IPS-18c (cell line): Measurements from ENCODE around the gene PFDN1.

ENCODE experiments used
- H3K4me3 ChIP-seq: 2 replicates; pipeline ENCODE4 v1.7.0; 2013; ENCODE audit warnings: low read depth, mild to moderate bottlenecking, low read length, moderate library complexity; ENCODE audit not compliant: insufficient read depth
- H3K9me3 ChIP-seq: one replicate; pipeline ENCODE4 v1.6.1; 2013; ENCODE audit warnings: mild to moderate bottlenecking, low read length, moderate library complexity; ENCODE audit not compliant: control insufficient read depth, insufficient read depth

Gene PFDN1

GRCh38 chr5:140311011-140311467 lies 8.1 kb upstream of the PFDN1 start:
- Histone ChIP-seq H3K4me3 (no peak overlapping the region), H3K9me3 (no peaks in the 10 kb centered on the region)

DNA sequence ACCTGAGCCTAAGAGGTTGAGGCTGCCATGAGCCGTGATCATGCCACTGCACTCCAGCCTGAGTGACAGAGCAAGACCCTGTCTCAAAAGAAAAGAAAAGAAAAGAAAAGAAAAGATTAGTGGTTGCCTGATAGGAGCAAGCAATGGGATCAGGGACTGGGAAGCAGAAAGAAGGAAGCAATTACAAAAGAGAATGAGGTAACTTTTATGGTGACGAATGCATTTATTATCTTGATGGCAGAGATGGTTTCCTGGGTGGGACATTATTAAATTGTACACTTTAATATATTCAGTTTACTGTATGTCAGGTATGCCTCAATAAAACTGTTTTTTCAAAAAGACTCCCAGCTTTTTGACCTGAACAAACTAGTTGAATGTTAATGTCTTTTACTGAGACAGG lies 7.5 kb upstream of the PFDN1 start:
- Histone ChIP-seq H3K4me3 (no peak overlapping the region), H3K9me3 (no peaks in the 10 kb centered on the region)

GRCh38 chr5:140309706-140310249 lies 6.9 kb upstream of the PFDN1 start:
- no peaks in the 10 kb centered on the region for H3K9me3 ChIP-seq
- no peak overlapping the region for H3K4me3 ChIP-seq

GRCh38 chr5:140305471-140305870 lies 2.6 kb upstream of the PFDN1 start:
- H3K4me3 ChIP-seq: no peak overlapping the region
- no peaks in the 10 kb centered on the region for H3K9me3 ChIP-seq

- H3K4me3 ChIP-seq: no peak overlapping the region
Measured at GRCh38 chr5:140303966-140304365, 1.1 kb upstream of the PFDN1 start.

DNA sequence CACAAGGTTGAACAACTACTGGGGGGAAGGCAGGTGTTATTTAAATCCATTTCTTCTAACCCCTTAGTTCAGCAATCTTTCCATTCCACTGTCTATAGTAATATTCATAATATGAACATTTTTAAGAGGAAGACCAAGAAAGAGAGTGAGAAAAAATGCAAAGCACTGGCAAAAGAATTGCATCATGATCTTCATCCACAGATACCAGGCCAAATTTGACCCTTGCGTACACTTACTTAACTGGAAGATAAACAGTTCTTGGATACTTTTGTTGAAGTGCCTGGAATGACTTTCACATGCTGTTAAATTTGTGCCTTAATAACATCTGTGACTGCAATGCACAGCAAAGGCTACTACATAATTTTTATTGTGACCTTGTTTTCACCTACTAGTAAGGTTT lies 1.8 kb downstream of the PFDN1 start:
- Histone ChIP-seq H3K4me3 (no peak overlapping the region), H3K9me3 (no peaks in the 10 kb centered on the region)

More at GRCh38 chr5:140303966-140304365, 1.1 kb upstream of the PFDN1 start:
- no peaks in the 10 kb centered on the region for H3K9me3 ChIP-seq

- H3K9me3 ChIP-seq: no peaks in the 10 kb centered on the region
- H3K4me3 ChIP-seq: no peak overlapping the region
Measured at GRCh38 chr5:140299056-140299455, 3.8 kb downstream of the PFDN1 start.

DNA sequence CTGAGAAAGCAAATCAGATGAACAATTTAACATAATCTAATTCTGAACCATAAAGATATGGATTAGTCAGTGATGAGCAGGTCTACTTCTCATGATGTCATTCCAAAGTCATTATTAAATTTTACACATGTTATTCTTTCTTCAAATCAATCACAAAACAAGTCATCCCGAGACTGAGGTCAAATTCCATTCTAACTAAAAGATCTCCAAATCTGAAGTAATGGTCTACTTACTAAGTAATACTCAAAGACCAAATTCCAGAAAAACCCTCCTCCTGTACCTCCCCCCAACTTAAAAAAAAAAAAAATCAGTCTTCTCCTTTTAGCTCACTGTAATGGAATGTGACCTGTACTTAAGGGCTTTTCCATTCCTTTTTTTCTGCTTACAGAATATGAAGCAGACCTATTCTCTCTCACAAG lies 4.7 kb downstream of the PFDN1 start:
- Histone ChIP-seq H3K9me3 (no peaks in the 10 kb centered on the region), H3K4me3 (no peak overlapping the region)

- no peak overlapping the region for H3K4me3 ChIP-seq
- H3K9me3 ChIP-seq: no peaks in the 10 kb centered on the region
Measured at GRCh38 chr5:140297283-140297682, 5.6 kb downstream of the PFDN1 start.

GRCh38 chr5:140296289-140296688 lies 6.6 kb downstream of the PFDN1 start:
- Histone ChIP-seq H3K9me3 (no peaks in the 10 kb centered on the region), H3K4me3 (no peak overlapping the region)

DNA sequence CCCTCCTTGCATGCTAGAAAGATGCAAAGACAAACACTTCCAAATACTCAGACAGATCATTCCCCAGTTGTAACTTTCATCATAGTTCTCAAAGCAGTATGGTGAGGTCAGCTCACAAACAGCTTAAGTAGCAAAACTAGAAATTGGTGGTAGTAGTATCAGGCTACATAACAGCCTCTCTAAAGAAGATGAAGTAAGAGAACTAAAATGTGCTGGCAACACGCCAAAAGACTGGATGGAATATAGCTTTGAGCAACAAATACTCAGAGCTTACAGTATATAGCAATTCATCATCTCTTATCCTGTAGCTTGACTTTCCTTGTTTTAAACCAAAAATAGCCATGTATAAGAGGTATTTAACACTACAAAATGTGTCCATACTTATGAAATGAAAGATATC lies 7.5 kb downstream of the PFDN1 start:
- Histone ChIP-seq H3K9me3 (no peaks in the 10 kb centered on the region), H3K4me3 (no peak overlapping the region)

GRCh38 chr5:140294753-140295152 lies 8.1 kb downstream of the PFDN1 start:
- Histone ChIP-seq H3K4me3 (no peak overlapping the region), H3K9me3 (no peaks in the 10 kb centered on the region)

DNA sequence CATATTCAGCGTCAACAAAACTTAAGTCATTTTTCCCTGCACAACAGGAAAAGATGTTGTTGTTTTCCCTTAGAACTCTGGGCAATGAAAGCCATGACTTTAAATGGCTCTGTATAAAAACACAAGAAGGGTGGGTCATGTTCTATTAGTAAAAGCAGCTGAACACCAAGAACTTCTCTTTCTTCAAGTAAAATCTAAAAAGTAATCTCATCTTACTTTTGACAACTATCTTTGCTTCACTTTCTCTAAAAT lies 9.1 kb downstream of the PFDN1 start:
- H3K4me3 ChIP-seq: no peak overlapping the region
- H3K9me3 ChIP-seq: no peaks in the 10 kb centered on the region

- no peak overlapping the region for H3K4me3 ChIP-seq
- no peaks in the 10 kb centered on the region for H3K9me3 ChIP-seq
Measured at GRCh38 chr5:140293091-140293848, 9.6 kb downstream of the PFDN1 start.

GRCh38 chr5:140292212-140293036 lies 10.5 kb downstream of the PFDN1 start:
- H3K4me3 ChIP-seq: no peak overlapping the region
- H3K9me3 ChIP-seq: no peaks in the 10 kb centered on the region

DNA sequence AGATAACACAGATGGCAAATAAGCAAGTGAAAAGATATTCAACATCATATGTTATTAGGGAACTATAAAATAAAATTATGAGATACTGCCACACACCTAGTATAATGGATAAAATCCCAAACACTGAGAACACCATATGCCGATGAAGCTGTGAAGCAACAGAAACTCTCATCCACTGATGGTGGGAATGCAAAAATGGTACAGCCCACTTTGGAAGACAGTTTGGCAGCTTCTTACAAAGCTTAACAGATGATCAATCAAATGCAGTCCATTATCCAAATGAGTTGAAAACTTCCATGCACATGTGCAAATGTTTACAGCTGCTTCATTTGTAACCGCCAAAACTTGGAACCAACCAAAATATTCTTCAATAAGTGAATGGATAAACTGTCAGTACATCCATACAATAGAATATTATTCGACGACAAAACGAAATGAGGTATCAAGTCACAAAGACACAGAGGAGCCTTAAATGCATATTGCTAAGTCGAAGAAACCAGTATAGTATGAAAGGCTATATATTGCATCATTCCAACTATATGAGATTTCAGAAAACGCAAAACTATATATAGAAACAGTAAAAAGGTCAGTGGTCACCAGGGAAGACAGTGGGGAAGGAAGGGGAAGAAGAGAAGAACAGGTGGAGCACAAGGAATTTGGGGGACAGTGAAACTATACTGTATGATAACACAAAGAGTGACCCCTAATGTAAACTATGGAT lies 14.9 kb downstream of the PFDN1 start:
- H3K9me3 ChIP-seq: no peaks in the 10 kb centered on the region
- no peak overlapping the region for H3K4me3 ChIP-seq

DNA sequence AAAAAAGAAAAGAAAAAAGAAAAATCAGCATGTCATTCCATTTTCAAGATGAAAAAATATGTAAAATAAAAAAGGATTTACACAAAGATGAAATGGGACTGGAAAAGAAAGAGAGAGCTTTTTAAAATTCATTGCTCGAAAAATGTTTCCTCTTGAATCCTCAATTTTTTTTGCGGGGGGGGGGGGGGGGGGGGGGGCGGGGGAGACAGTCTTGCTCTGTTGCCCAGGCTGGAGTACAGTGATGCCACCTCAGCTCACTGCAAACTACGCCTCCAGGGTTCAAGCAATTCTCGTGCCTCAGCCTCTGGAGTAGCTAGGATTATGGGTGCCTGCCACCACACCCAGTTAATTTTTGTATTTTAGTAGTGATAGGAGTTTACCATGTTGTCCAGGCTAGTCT lies 16.5 kb downstream of the PFDN1 start:
- Histone ChIP-seq H3K9me3 (no peaks in the 10 kb centered on the region), H3K4me3 (no peak overlapping the region)

DNA sequence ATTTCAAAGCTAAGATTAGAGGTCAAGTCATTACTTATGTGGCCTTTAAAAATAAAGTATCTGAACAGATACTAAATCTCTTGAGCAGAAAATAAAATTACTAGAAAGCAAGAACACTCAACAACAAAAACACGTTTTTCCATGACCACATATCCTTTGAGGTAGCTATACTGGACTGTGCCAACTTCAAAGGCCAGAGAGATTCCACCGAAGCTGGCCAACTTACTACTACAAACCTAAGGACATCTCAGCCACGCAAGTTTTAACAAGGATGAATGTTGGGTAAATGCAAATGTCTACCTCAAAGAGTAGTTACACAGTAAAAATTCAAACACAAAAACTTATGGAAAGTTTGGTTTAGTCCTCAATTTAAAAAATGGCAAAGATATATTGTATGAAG lies 18.9 kb downstream of the PFDN1 start:
- Histone ChIP-seq H3K9me3 (no peaks in the 10 kb centered on the region), H3K4me3 (no peak overlapping the region)
